ACHN (cell line): ENCODE results near the gene DENND4C.
A peak's percentile ranks its signal among the peaks of the same experiment; 100 is the strongest.
"Not testable (repeated sequence)": the region's sequence is repeated elsewhere in the genome, so short reads cannot be mapped to it uniquely, and the experiment has no call there.

Source experiments
- DNase-seq: peaks from one replicate; pipeline ENCODE4 v3.0.0-alpha.2; 2015
- in situ Hi-C: cut with HindIII; loops from 2 replicates; pipeline ENCODE4 v1.10.0; 2017; ENCODE audit warnings: low sequenced_read_pairs, low pct_ligation_motif_present, low pct_unique_long_range_greater_than_20kb

DENND4C gene

DNA sequence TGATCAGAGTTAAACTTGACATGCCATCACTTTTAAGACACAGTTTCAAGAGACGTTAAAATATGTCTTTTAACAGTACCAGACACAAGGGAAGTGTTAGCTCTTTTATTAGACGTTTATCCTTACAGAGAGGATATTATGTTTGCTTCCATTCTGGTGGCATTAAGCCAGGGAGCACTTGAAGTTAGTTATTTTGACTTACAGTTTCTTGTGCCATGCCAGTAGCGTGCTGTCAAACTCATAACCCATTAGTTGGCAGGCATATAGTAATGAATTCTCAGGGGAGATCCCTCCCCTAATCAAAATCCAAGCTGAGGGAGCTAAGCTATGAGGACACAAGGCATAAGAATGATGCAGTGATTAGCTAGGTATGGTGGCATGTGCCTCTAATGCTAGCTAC, 83.1 kb downstream of the DENND4C start:
- no peak for DNase-seq
- in situ Hi-C loops = no loop called here

DNA sequence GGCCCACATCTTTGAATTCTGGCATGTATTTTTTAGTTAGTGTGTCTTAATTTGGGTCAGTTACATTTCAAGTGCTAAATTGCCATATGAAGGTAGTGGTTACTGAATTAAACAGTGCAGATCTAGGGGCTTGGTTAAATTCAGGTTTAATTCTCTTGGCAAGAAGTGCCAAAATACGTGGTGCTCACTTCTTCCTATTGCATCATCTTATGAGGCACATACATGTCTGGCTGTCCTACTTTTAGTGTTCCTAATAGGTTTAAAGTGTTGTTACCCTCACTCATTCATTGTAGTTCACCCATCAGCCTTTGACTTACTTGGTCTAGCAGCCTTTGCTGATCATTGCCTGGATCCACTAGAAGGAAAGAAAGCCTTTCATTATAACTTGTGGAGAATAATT, 90.0 kb downstream of the DENND4C start:
- no peak for DNase-seq
- in situ Hi-C loops = no loop called here

DNA sequence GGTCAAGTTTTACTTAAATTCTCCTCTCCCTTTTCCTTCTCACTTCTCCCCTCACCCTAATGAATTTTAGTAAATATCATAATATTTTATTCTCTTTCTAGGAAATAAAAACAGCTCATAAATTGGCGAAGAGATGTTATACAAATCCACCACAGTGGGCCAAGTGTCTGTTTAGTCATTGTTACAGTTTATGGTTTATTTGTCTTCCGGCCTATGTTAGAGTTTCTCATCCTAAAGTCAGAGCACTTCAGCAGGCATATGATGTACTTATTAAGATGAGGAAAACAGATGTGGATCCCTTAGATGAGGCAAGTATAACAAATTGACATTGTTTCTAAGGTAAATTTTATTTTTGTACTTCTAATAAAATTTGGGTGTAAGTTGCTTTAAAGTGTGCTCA, 101.4 kb downstream of the DENND4C start:
- no peak for DNase-seq
- in situ Hi-C loops = no loop called here

DNA sequence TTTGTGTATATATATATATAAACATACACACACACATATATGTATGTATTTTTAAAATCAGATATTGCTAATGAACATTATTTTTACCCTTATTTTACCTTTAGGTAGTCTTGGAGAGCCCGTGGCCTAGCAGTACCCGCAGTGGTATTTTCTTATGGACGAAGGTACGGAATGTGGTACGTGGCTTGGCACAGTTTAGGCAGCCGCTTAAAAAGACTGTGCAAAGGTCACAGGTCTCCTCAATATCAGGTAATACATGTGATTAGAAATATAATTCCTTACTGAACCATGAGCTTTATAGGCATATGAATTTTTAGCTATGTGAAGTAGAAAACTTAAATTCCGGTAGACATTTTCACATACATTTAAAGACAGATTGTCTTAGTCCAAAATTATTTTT, 105.7 kb downstream of the DENND4C start:
- no peak for DNase-seq
- in situ Hi-C loops = no loop called here

DNA sequence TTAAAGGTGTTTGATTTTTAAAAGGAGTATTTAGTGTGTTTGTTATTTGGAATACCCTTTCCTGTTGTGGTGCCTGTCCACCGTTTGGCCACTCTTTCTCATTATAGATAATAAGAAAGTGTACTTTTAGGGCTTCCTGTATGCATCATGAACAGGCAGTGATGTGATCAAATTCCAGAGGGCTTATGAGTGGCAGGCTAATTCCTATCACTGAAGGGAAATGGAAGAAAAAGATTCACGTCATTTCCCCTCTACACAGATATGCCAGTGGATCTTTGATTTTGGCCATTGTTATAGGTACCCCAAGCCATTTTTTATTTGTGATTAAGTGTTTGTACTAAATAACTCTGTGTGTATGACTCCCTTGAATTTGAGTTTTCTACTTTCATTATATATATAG, 112.5 kb downstream of the DENND4C start:
- in situ Hi-C loops = no loop called here
- DNase-seq = no peak

DNA sequence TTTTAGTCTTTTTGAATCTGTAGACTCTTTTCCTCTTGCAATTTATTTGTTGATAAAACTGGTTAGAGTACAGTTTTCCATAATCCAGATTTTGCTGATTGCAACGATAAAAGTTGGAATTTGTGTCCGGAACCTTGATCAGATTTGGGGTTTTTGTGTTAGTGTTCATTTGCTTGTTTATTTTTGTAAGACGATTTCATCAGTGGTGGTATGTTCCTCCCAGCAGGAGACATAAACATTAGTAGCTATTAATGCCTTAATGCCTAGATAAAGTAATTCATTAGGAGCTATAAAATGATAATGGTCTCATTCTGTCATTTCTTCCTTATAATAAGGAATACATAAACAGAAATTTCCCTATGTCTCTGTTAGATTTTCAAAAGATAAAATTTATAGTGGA, 128.2 kb downstream of the DENND4C start:
- DNase-seq = no peak
- in situ Hi-C loops = no loop called here

DNA sequence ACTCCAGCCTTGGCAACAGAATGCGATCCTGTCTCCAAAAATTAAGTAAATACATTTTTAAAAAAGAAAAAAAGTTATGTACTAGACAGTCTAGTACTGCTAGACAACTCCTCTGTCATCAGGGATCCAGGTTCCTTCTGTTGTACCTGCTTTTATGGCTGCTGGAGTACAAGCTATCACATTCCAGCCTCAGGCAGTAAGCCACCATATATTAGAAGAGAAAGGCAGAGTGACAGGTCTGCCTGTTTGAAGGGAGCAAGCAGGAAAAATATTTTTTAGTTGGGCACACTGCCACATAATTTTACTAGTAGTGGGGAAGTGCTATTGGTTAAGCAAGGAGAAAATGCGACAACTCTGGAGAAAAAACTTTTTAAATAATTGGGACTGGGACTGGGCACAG, 138.6 kb downstream of the DENND4C start:
- no peak for DNase-seq
- in situ Hi-C loops = no loop called here

DNA sequence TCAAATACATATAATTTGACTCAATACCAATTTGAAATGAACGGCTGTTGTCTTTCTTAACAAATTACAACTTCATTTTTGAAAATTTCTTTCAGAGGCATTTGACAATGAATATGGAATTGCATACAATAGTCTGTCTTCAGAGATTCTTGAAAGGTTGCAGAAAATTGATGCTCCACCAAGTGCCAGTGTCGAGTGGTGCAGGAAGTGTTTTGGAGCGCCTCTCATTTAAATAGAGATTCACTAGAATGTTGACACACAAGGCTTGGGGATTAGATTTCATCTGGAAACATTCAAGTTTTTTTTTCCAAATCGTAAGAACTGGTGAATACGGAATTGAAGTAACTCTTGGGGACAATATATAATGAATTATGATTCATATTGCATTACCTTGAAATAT, 141.4 kb downstream of the DENND4C start:
- no peak for DNase-seq
- in situ Hi-C loops = no loop called here

DNA sequence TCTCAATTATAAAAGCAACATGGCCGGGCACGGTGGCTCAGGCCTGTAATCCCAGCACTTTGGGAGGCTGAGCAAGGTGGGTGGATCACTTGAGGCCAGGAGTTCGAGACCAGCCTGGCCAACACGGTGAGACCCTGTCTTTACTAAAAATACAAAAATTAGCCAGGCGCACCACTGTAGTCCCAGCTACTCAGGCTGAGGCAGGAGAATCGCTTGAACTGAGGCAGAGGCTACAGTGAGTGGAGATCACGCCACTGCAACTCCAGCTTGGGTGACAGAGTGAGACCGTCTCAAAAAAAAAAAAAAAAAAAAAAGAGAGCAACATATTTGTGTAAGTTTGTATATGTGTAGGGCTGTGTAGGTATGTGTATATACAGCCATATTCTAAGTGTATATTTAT, 142.1 kb downstream of the DENND4C start:
- DNase-seq = no peak
- in situ Hi-C loops = no loop called here

DNA sequence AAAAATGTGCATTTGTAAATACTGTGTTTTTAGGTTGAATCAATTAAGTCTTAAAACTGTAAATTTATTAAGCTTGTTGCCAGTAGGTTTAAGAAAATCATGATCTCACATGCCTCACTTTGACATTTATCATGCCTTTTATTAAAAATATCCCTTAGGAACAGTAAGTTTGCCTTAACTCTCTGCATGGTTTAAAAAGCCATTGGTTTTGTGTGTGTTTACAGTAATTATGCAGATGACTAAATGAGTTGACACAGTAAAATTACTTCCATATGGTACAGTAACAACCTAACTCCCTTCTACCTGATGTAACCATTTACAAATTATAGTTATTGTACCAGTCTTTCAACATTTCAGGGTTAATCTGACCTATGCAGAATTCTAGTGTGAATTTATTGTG, 143.0 kb downstream of the DENND4C start:
- in situ Hi-C loops = no loop called here
- no peak for DNase-seq

DNA sequence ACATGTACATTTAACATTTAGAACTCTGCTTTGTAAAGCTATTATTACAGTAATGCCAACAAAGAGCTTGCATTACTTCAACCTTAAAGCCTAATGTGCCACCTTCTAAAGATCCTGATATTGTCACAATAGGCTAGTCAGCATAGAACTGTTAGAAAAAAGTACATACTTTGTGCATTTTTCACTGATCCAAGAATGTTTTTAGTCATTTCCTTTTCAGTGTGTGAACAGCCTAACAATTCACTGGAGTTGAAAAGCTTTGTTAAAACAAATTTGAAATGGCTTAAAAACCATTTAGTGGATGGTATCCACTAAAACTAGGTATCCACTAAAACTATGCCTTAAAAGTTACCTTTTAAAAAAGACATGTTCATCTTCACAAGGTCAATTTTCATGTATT, 145.0 kb downstream of the DENND4C start:
- in situ Hi-C loops = no loop called here
- no peak for DNase-seq

DNA sequence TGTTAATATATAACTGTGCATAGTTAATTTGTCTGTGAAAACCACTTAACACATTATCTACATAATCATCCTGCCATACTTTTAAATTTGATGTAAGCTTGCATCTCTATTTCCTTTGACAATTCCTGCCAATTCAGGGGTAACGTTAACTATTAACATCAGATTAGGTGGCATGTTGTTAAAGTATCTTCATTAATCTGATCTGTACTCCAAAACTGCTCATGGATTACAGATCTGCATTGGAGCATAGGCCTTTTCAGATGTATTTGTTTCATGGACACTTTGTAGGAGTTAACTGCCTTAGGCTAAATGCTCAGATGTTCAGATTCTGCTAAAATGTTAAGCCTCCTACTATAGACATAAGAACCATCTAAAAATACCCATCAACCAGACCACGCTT, 146.4 kb downstream of the DENND4C start:
- in situ Hi-C loops = no loop called here
- DNase-seq = no peak

DNA sequence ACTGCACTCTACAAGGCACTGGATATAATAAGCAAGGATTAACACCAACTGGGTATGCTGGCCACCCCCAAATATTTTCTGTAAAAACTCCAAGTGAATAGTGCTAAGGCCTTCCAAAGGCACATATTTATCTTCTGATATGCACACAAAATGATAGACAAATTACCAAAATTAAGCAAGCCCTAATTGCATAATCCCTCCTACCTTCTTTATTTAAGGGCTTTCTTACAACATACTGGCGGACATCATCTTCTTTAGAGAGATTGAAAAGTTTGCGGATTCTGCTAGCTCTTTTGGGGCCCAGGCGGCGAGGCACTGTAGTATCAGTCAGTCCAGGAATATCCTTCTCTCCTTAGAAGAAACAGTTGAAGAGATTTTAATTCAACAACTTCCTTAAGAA, 147.7 kb downstream of the DENND4C start:
- in situ Hi-C loops = no loop called here
- no peak for DNase-seq

DNA sequence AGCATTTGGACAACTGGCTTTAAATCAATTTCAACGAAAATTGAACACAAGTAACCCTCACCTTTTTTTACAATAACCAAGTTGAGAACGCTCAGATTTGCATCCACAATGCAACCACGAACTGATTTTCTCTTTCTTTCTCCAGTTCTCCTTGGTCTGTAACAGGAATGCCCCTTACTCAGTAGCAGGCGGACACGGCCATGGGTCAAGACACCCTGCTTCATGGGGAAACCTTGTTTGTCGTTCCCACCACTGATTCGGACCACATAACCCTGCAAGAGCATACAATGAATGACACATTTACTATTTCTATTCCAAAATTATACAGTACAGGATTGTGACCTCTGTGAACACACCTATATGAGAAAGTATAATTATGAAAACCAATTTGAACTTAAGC, 148.2 kb downstream of the DENND4C start:
- DNase-seq = no peak
- in situ Hi-C loops = no loop called here

DNA sequence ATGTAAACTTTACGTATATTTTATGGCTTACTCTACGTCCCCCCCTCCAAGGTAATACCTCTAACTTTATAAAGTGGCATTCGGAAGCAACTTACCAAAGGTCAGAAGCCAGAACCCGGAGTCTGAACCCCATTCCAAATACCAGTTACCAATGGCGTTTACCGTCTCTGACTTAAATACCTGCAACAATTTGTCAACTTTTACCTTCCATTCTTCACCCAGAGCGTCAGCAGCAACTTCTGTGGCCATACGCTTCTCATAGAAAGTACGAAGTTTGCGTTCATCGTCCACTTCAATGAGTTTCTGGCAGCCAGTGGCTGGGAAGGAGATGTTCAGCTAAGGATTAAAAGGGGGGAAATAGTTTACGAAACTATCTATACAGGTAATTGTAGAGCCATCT, 148.8 kb downstream of the DENND4C start:
- no peak for DNase-seq
- in situ Hi-C loops = no loop called here

DNA sequence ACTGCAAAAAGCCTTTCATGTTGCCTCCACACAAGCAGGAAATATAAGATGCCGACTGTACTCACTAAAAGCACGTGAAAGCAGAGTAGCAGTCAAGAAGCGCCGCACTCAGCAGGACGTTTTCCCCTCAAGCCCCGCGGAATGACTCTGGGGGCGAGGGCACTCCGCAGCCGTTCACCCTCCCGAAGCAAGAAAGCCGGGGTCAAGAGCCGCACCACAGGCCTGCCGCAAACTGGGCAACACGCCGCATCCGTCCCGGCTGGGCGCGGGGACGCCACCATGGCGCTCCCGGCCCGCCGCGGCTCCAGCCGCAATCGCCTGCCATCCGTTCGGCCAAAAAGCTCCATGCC, 149.2 kb downstream of the DENND4C start:
- in situ Hi-C loops = no loop called here
- peak; percentile 24 for DNase-seq

DNA sequence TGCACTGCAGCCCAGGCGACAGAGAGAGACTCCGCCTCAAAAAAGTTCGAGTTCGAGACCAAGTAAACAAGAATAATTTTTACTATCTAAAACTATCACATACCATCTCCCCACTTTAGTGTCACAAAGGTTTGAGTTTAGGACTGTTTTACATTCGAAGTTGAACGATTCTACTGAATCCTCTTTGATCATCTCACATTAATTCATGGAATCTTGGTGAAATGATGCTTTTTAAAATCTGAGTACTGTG, 150.3 kb downstream of the DENND4C start:
- no peak for DNase-seq
- in situ Hi-C loops = no loop called here

DNA sequence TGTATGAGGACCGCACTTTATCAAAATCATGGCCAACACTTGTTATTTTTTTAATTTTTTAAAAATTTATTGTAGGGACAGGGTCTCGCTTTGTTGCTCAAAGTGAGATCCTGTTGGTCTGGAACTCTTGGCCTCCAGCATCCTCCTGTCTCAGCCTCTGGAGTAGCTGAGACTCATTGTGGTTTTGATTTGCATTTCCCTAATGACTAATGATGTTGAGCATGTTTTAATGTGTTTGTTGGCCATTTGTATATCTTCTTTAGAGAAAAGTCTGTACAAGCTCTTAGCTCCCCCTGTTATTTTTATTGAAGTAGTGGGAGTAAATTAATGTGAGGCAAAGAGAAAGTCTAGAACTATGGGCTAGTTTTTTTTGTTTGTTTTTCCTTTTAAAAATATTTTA, 151.2 kb downstream of the DENND4C start:
- in situ Hi-C loops = no loop called here

DNA sequence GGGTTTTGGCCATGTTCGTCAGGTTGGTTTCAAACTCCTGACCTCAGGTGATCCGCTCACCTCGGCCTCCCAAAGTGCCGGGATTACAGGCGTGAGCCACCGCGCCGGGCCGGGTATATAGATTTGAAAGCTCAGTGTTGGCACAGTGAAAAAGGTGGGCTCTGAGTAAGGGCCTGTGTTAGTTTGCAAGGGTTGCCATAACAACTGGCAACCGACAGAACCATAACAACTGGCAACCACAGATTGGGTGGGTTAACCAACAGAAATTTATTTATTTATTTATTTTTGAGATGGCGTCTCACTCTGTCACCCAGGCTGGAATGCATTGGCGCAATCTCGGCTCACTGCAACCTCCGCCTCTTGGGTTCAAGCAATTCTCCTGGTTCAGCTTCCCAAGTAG, 154.7 kb downstream of the DENND4C start:
- DNase-seq, in situ Hi-C loops: not testable (repeated sequence)

More for the DNA sequence above, 151.2 kb downstream of the DENND4C start:
- no peak for DNase-seq

DNA sequence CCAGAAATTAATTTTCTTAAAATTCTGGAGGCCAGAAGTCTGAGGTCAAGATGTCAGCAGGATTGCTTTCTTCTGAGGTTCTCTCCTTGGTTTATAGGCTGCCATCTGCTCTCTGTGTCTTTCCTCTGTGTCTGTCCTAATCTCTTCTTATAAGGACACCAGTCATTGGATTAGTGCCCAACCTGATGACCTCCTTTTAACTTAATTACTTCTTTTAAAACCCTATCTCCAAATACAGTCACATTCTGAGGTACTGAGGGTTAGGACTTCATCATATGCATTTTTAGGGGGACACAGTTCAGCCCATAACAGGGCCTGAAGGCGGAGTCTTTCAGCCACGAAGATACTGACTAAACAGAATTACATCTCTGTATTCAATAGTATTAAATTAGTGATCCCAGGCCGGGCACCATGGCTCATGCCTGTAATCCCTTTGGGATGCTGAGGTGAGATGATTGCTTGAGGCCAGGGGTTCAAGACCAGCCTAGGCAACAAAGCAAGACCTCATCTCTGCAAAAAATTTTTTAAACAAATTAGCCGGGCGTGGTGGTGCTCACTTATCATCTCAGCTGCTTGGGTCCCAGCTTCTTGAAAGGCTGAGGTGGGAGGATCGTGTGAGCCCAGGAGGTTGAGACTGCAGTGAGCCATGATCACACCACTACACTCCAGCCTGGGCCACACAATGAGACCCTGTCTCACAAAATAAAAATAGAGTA, 155.5 kb downstream of the DENND4C start:
- DNase-seq = no peak
- in situ Hi-C loops = no loop called here

DNA sequence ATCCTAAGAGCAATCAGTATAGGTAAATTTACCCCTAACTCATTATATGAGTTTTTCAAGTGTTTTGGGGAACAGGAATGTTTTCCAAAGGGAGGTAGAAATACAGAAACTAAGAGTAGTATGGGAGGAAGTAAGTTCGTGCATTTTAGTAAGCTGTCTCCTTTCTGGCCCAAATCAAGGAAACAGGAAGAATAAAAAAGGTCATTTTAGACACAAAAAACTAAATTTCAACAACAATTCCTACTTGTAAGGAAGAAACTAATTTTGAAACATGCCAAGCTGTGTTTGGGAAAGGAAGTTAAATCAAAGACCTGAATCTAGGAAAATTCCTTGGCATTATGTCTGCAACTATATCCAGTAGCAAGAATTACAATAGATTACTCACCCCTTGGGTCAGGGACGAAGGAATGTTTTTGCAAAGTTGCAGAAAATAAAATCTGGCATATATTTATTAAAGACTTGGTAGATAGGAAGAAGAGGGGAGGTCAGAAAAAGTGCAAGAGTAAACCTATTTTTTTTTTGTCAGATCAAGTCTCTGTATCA, 156.1 kb downstream of the DENND4C start:
- in situ Hi-C loops = no loop called here
- DNase-seq = no peak
